Sciatic nerve (tissue), 2 donors: ENCODE data around the gene C19orf44. TPM values are rescaled to one million over a fixed set of nuclear protein-coding genes. Genes with fewer than 3 reads are reported as not detected.
A peak's percentile ranks its signal among the peaks of the same experiment; 100 is the strongest.
"Not testable (repeated sequence)": the region's sequence is repeated elsewhere in the genome, so short reads cannot be mapped to it uniquely, and the experiment has no call there.

ENCODE experiments used
- ATAC-seq: fragments of 200-7000 bp; cut with Tn5 transposase; one replicate; pipeline ENCODE4 v1.9.1; 2020; ENCODE audit warnings: mild to moderate bottlenecking, moderate library complexity
- DNase-seq: peaks from one replicate; pipeline ENCODE4 v3.0.0-alpha.2; 2020; ENCODE audit warnings: low spot score
- intact Hi-C: fragments of 100-400 bp; cut with DNase I; formaldehyde crosslinking; loops from one replicate; pipeline ENCODE4 v1.14.2; 2022
- total RNA-seq: library from RNA; stranded (reverse); fragmentation: NEBNext Ultra II Directional; extraction: Animal tissue kit (Norgen Biotek cat#: 25700); gene quantifications from one replicate; pipeline ENCODE4 v1.2.1, GENCODE V29; 2021
- donor health status: DM: no; HTN: no; CAD: no.
- donor health status: DM: no; HTN: no; CAD: no.

C19orf44 gene
- 11.2 TPM for total RNA-seq

DNA sequence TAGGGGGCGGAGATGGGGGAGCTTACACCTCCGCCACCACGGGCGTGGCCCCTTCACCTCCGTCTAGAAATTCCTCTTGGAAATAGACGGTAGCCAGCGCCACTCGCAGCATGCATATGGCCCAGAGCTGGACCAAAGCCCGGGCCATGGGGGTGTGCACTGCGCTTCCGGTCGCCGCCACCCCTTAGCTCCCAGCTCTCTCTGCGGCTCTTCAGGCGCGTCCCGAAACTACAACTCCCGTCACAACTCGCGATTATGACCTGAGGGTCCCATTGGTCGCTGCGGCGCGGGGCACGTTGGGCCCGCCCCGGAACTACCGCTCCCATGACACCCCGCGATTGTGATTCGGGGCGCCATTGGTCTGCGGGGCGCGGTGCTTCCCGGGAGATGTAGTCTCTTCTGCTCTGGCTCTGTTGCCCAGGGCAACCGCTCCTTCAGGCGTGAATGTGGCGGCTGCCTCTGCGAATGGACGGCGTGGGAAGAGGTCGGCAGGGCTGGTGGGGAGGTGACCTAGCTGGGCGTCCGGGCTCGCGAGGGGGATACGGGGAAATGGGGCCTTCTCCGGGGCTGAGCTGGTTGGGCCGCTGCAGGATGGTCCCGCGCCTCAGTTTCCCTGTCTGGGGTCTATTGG is at the start of gene C19orf44, which contains the start of gene CALR3:
TSS of gene C19orf44 (plus strand) at position 413 of the 631 bp plus-strand sequence. CDS start 4,399 bp downstream, outside the sequence.
TSS of gene CALR3 (minus strand) at position 186 of the 631 bp plus-strand sequence. CDS start at position 148, 38 bp downstream.
- intact Hi-C loops, result no loop called here
- ATAC-seq, result peak; percentile 100
- DNase-seq, result peak; percentile 98

DNA sequence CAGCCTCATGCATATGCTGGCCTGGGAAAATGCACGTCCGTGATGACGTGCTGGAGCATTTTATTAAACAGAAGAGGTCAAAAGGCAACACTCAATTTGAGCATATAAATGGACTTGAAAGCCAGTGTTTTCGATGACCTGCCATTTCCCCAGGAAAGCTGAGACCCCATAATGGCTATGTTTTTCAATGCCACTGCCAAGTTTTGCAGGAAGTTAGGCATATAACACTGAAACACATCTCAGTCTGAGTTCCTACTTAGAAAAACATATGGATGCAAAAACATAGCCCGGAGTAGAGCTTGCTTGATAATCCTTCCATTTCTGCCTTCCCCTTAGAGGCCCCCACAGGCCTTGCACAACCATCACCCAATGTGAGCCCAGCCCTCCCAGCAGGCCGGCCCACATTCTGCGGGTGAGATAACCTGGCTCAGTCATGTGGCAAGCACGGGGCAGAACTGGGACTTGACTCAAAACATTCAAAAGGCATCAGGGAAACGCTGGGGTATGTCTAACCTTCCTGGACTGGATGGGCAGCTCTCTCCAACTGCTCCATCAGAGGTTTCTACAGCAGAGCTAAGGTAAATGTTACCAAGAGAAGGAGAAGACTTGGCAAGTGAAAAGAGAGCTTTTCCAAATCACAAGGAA is 49.3 kb upstream of the C19orf44 start:
- DNase-seq (peak; percentile 82), ATAC-seq (peak; percentile 97)
- intact Hi-C loops, result no loop called here

DNA sequence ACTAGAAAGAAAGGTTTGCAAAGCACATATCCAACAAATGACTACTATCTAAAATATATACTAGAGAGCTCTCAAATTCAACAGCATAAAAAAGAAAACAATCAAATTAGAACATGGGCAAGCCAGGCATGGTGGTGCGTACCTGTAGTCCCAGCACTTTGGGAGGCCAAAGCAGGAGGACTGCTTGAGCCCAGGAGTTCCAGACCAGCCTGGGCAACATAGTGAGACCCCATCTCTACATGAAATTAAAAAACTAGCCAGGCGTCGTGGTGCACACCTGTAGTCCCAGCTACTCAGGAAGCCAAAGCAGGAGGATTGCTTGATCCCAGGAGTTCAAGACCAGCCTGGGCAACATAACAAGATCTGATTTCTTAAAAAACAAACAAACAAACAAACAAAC is 47.3 kb upstream of the C19orf44 start:
- intact Hi-C loops, DNase-seq, ATAC-seq: not testable (repeated sequence)

DNA sequence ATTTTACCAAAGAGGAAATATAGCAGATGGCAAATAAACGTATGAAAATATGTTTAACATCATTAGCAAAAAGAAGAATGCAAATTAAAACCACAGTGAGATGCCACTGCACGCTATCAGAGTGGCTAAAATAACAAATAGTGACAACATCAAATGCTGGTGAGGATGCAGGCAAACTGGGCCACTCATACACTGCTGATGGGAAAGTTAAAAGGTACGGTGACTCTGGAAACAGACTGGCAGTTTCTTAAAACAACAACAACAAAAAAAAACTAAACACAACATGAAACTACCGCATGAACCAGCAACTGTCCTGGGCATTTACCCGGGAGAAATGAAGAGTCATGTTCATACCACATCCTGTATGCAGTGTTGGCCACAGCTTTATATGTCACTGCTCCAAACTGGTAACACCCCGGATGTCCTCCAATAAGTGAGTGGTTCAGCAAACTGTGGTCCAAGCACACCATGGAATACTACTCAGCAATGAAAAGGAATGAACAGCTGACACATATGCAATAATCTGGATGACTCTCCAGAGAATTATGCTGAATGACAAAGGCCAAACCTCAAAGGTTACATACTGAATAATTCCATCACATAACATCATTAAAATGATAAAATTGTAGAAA is 46.7 kb upstream of the C19orf44 start:
- DNase-seq, result no peak
- ATAC-seq, result no peak
- intact Hi-C loops, result no loop called here

- intact Hi-C loops, result no loop called here
- no peak for DNase-seq
- no peak for ATAC-seq
Observed at GRCh38 chr19:16452325-16452724, 43.9 kb upstream of the C19orf44 start.

GRCh38 chr19:16454351-16454918 is 41.8 kb upstream of the C19orf44 start:
- no peak for ATAC-seq
- intact Hi-C loops, result no loop called here
- no peak for DNase-seq

GRCh38 chr19:16455489-16455888 is 40.7 kb upstream of the C19orf44 start:
- ATAC-seq (no peak), DNase-seq (no peak)
- intact Hi-C loops, result no loop called here

DNA sequence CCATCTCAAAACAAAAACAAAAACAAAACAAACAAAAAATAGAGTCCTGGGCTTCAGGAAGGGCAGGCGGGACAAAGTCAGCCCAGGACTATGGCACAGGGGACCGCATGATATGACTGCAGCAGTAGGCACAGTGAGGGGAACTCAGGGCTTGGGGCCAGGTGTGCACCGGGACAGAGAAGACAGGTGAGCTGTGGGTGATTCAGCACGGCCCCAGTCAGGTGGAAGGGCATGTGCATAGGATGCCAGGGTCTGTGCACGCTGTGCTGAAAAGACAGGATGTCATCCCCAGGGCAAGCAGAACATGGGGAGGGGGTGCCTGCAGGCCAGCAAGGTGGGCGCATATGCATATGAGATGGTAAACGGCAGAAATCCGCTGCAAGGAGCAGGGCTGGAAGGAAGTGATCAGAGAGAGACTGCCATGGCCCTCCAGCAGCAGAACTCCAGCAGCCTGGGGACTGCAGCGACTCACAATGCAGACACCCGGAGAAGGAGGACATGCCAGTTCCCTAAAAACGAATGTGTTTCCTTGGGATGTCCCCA is 39.5 kb upstream of the C19orf44 start:
- intact Hi-C loops, result no loop called here
- DNase-seq (no peak), ATAC-seq (peak; percentile 1)

- intact Hi-C loops, result no loop called here
- ATAC-seq (peak; percentile 73), DNase-seq (peak; percentile 65)
Observed at GRCh38 chr19:16457195-16457953, 38.8 kb upstream of the C19orf44 start.

DNA sequence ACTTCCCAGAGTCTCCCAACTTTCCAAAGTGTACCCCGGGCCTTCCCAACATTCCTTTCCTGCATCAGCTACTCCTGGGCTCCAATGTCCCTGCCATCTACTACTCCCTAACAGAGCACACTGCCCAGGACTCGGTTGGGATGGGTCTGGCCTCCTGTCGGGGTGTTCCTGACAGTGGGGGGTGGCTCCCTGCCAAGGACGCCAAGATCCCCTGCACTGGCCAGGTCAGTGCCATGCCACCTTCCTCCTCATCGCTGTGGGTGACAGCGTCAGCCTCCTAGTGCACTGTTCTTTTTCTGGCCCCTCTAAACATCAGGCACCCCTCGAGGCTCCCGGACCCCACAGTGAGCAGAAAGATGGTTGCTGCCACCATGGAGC is 38.3 kb upstream of the C19orf44 start:
- ATAC-seq, result peak; percentile 35
- intact Hi-C loops, result no loop called here
- DNase-seq, result no peak

GRCh38 chr19:16458391-16459341 is 37.5 kb upstream of the C19orf44 start:
- DNase-seq, result no peak
- intact Hi-C loops, result no loop called here
- ATAC-seq, result peak; percentile 61

DNA sequence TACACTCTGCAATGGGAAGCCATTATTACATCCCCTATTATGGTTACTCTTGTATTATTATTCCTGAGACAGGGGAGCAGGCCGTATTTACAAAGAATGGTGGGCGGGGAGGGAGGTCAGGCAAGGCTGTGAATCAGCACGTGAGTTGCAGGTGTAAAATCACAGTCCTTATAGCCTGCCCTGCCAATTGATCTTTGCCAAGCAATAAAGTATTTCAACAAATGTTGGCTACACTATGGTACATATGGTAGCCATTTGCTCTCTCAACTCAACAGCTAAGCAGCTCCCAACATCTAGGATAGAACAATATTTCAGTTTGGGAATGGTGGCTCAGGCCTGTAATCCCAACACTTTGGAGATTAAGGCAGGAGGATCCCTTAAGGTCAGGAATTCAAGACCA is 36.5 kb upstream of the C19orf44 start:
- no peak for ATAC-seq
- intact Hi-C loops, result no loop called here

GRCh38 chr19:16460454-16460853 is 35.7 kb upstream of the C19orf44 start:
- intact Hi-C loops, result no loop called here
- no peak for DNase-seq
- no peak for ATAC-seq

More for the DNA sequence above, 36.5 kb upstream of the C19orf44 start:
- DNase-seq, result no peak

- intact Hi-C loops, result no loop called here
- DNase-seq, result no peak
- ATAC-seq, result no peak
Observed at GRCh38 chr19:16461630-16462051, 34.6 kb upstream of the C19orf44 start.

- intact Hi-C loops, result no loop called here
- DNase-seq (no peak), ATAC-seq (no peak)
Observed at GRCh38 chr19:16462757-16463250, 33.4 kb upstream of the C19orf44 start.

DNA sequence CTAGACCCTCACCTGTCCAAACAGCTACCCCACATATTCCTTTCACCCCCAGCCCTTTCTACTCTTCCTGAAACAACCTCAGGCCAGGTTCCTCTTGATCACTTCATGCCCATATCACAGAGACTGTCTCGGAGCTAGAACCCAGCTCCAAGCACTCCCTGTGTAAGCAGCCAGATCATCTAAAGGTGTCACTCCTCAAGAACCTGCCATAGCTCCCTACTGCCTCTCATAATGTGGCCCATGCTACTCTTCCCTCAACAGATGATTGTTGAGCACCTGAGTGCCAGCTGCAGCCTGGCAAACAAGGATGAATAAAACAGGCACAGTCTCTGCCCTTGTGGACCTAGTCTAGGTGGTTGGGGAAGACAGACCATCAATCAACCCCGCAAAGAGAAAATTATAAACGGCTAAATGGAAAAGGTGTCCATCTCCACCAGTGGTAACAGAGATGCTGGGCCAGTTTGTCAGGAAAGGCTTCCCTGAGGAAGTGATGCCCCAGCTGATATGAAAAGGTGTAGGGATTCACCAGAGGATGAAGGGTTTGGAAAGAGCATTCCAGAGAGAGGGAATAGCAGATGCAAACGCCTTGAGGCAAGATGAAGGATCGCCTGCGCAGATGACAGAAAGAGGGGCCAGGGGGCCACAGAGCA is 32.7 kb upstream of the C19orf44 start:
- no peak for ATAC-seq
- intact Hi-C loops, result no loop called here
- no peak for DNase-seq

- DNase-seq (no peak), ATAC-seq (no peak)
- intact Hi-C loops, result no loop called here
Observed at GRCh38 chr19:16463991-16464575, 32.1 kb upstream of the C19orf44 start.
